SK-N-MC (cell line): ENCODE data around the gene ABCB10.

Experiments
- EZH2 ChIP-seq: fragments of 200-600 bp; sonication (generic); IDR thresholded peaks from one replicate; pipeline ENCODE4 v1.6.1; 2017; ENCODE audit warnings: antibody characterized with exemption
- POLR2AphosphoS5 ChIP-seq: IDR thresholded peaks from 2 replicates; pipeline ENCODE4 v1.6.1; 2012; ENCODE audit warnings: mild to moderate bottlenecking, low read depth, low read length, borderline replicate concordance

- TF ChIP-seq EZH2 (no peak), POLR2AphosphoS5 (no peak)
Observed at GRCh38 chr1:229599218-229599954, 40.9 kb upstream of the ABCB10 start.
